ENCODE results near the gene B4GALNT1. TPM values are rescaled to one million over a fixed set of nuclear protein-coding genes. Genes with fewer than 3 reads are reported as not detected.

The B4GALNT1 gene
- total RNA-seq, 1 experiment from 2014 or later, result 31.3 TPM

DNA sequence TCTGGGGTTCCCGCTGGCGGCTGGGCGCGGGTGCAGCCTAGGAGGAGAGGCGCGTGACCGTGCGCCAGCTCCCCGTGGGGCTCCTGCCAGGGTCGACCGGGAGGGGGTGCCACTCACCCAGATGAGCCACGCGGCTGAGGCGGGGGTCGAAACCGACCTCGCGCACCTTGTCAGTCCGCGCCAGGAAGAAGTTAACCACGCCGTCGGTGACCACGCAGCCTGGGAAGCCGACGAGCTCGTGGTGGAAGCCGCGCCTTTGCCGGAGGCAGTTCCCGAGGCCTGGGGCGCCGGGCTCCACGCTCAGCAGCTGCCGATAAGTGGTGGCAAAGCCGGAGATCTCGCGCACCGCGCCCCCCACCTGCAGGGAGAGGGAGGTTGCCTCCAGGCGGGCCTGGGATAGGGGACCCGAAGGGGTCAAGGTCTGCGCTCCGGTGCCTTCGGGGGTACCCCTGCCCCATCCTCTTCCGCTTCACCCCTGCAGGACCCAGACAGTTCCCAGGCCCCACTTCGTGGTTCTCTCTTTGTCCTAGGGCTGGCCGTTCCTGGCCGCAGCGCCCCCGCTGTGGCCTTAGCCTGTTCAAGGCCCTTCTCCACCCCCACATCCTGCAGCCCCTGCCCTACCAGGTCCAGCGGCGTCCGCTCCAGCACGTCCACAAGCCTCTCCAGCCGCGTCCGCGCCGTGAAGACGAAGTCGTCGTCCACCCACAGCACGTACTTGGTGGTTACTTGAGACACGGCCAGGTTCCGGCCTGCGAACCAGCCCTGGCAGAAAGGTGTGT is 5.3 kb downstream of the B4GALNT1 start:
- POLR2A ChIA-PET, result no interaction called here
- RAD21 ChIA-PET (ENCODE audit: low non-redundant PET in 1 of 2, low total read pairs in 2 of 2, uncharacterized antibody in 2 of 2, unreplicated experiment in 2 of 2), result no interaction called here
- no peaks in the 10 kb centered on the region for H3K9me3 ChIP-seq (ENCODE audit: control insufficient read depth in 1 of 2, insufficient read depth in 1 of 2, low read depth in 1 of 2, low read length in 2 of 2)
- H3K4me3 ChIP-seq (replicated peaks in 1 of 2; ENCODE audit: low read depth in 1 of 2, low read length in 2 of 2), result no peak overlapping the region
- H3K9me2 ChIP-seq (ENCODE audit: insufficient read depth), result no peaks in the 10 kb centered on the region
- DNase-seq (ENCODE audit: low read depth, low spot score) (no peak), ATAC-seq (no peak)
- peaks cover 13% of the 10 kb centered on the region for H3K79me2 ChIP-seq (ENCODE audit: insufficient read depth, low read length)
- H3K4me1 ChIP-seq (ENCODE audit: control insufficient read depth in 1 of 2, insufficient read depth in 2 of 2, low read length in 2 of 2), result peaks cover 5 to 10% of the 10 kb centered on the region in 2 experiments; a peak in 3 of 4 replicates
- H3K4me2 ChIP-seq (ENCODE audit: low read length), result no peak overlapping the region
- no TSS peak for BruUV-seq (replicated peaks)
- peaks cover 0 to 14% of the 10 kb centered on the region in 2 experiments; a peak in 2 of 4 replicates for H3K36me3 ChIP-seq (ENCODE audit: control insufficient read depth in 1 of 2, insufficient read depth in 2 of 2, low read length in 2 of 2)
- no peak overlapping the region for H3K27ac ChIP-seq (ENCODE audit: low read depth, low read length)
- CTCF ChIA-PET, result no interaction called here
- no peak for TF ChIP-seq EZH2phosphoT487 (IDR thresholded peaks at IDR 0.05; ENCODE audit: borderline replicate concordance)
- no peak for TF ChIP-seq TCF7L2 (IDR thresholded peaks at IDR 0.05; ENCODE audit: borderline replicate concordance, extremely low read depth, insufficient read depth, insufficient read length)
- no peak for TF ChIP-seq CBX3 (IDR thresholded peaks at IDR 0.05; ENCODE audit: low read depth)
- H2AFZ ChIP-seq (ENCODE audit: low read depth, low read length, poor library complexity, severe bottlenecking), result no peak overlapping the region
- intact Hi-C loops (cut with micrococcal nuclease), result no loop called here
- peaks cover 4% of the 10 kb centered on the region; the same call in 1 of the 2 replicates for H3K27me3 ChIP-seq (ENCODE audit: insufficient read depth, low read length)
- H3K9ac ChIP-seq (ENCODE audit: low read length), result no peak overlapping the region
- H4K20me1 ChIP-seq (ENCODE audit: insufficient read depth), result no peaks in the 10 kb centered on the region

DNA sequence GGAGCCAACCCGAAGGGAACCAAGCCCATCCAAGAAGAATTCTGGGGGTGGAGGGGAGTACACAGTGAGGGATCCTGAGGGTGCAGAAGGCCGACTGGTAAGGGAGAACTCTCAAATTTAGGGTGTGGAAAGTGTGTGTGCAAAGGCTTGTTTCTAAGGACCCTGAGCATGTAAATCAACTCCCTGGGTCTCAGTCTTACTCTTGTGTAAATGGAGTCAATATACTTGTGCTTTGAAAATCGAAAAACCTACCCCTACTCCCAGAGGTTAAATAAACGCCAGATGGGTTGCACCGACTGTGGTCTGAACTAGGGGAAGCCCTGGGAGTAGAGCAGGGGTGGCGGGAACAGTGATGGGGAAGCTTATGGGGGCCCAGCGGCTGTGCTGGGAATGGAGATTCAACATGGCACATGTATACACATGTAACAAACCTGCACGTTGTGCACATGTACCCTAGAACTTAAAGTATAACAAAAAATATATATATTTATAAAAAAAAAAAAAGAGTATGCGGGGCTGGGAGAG is 6.0 kb downstream of the B4GALNT1 start:
- Histone ChIP-seq H3K4me2 (ENCODE audit: low read length) (no peak overlapping the region), H3K4me1 (ENCODE audit: control insufficient read depth in 1 of 2, insufficient read depth in 2 of 2, low read length in 2 of 2) (peaks cover 5 to 7% of the 10 kb centered on the region in 2 experiments; a peak in 3 of 4 replicates), H3K9me3 (ENCODE audit: control insufficient read depth in 1 of 2, insufficient read depth in 1 of 2, low read depth in 1 of 2, low read length in 2 of 2) (no peaks in the 10 kb centered on the region), H3K9ac (ENCODE audit: low read length) (no peak overlapping the region), H3K36me3 (ENCODE audit: control insufficient read depth in 1 of 2, insufficient read depth in 2 of 2, low read length in 2 of 2) (peaks cover 0 to 14% of the 10 kb centered on the region in 2 experiments; a peak in 2 of 4 replicates), H3K27me3 (ENCODE audit: insufficient read depth, low read length) (peaks cover 4% of the 10 kb centered on the region; the same call in 1 of the 2 replicates), H2AFZ (ENCODE audit: low read depth, low read length, poor library complexity, severe bottlenecking) (no peak overlapping the region), H3K27ac (ENCODE audit: low read depth, low read length) (no peak overlapping the region), H3K79me2 (ENCODE audit: insufficient read depth, low read length) (peaks cover 9% of the 10 kb centered on the region), H3K9me2 (ENCODE audit: insufficient read depth) (no peaks in the 10 kb centered on the region), H4K20me1 (ENCODE audit: insufficient read depth) (no peaks in the 10 kb centered on the region), H3K4me3 (replicated peaks in 1 of 2; ENCODE audit: low read depth in 1 of 2, low read length in 2 of 2) (no peak overlapping the region)
- ChIA-PET CTCF (no interaction called here), POLR2A (no interaction called here), RAD21 (ENCODE audit: low non-redundant PET in 1 of 2, low total read pairs in 2 of 2, uncharacterized antibody in 2 of 2, unreplicated experiment in 2 of 2) (no interaction called here)
- TF ChIP-seq EZH2phosphoT487 (IDR thresholded peaks at IDR 0.05; ENCODE audit: borderline replicate concordance), result no peak
- TF ChIP-seq, protein P1, sequence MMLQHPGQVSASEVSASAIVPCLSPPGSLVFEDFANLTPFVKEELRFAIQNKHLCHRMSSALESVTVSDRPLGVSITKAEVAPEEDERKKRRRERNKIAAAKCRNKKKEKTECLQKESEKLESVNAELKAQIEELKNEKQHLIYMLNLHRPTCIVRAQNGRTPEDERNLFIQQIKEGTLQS (IDR thresholded peaks at IDR 0.05), result no peak
- TF ChIP-seq ZNF274 (IDR thresholded peaks at IDR 0.05; ENCODE audit: low read depth, low read length), result no peak
- intact Hi-C loops (cut with micrococcal nuclease), result no loop called here
- ATAC-seq (no peak), DNase-seq (ENCODE audit: low read depth, low spot score) (no peak)
- no TSS peak for BruUV-seq (replicated peaks)

Measured in HCT116 (cell line).